NB4 (cell line): Measurements from ENCODE around the gene NEK4.

Source experiments
- DNase-seq: peaks from one replicate; pipeline ENCODE4 v3.0.0; 2010; ENCODE audit warnings: low read depth
- H3K4me3 ChIP-seq: one replicate; pipeline ENCODE4 v1.5.1; 2011; ENCODE audit warnings: mild to moderate bottlenecking, low read depth, low read length, moderate library complexity
- CTCF ChIP-seq: IDR thresholded peaks from one replicate; pipeline ENCODE4 v1.5.1; 2012; ENCODE audit warnings: low read depth, low read length
- MAX ChIP-seq: IDR thresholded peaks from 2 replicates; pipeline ENCODE4 v1.6.1; 2011; ENCODE audit warnings: low read depth, low read length
- MYC ChIP-seq: IDR thresholded peaks from 2 replicates; pipeline ENCODE4 v1.6.1; 2011; ENCODE audit warnings: low read depth, low read length
- POLR2A ChIP-seq: IDR thresholded peaks from 2 replicates; pipeline ENCODE4 v1.6.1; 2011; ENCODE audit warnings: mild to moderate bottlenecking; ENCODE audit not compliant: insufficient read length; ENCODE audit errors: extremely low read depth

Gene NEK4

GRCh38 chr3:52805270-52806039, 34.7 kb upstream of the NEK4 start:
- no peak overlapping the region for H3K4me3 ChIP-seq
- TF ChIP-seq POLR2A: no peak
- no peak for TF ChIP-seq CTCF
- no peak for TF ChIP-seq MAX
- TF ChIP-seq MYC: no peak
- DNase-seq: no peak

GRCh38 chr3:52801839-52802238, 31.1 kb upstream of the NEK4 start:
- DNase-seq: no peak
- no peak overlapping the region for H3K4me3 ChIP-seq
- TF ChIP-seq CTCF (no peak), MYC (no peak), POLR2A (no peak), MAX (no peak)

- DNase-seq: no peak
- no peak for TF ChIP-seq MYC
- peak; percentile 62 for TF ChIP-seq MAX
- TF ChIP-seq CTCF: no peak
- H3K4me3 ChIP-seq: no peak overlapping the region
Observed at GRCh38 chr3:52800079-52800478, 29.3 kb upstream of the NEK4 start.

GRCh38 chr3:52798978-52799476, 28.3 kb upstream of the NEK4 start:
- peak; percentile 34 for DNase-seq
- H3K4me3 ChIP-seq: no peak overlapping the region
- TF ChIP-seq POLR2A (no peak), MAX (no peak), CTCF (peak; percentile 77)

- no peak overlapping the region for H3K4me3 ChIP-seq
- TF ChIP-seq MYC (no peak), MAX (no peak), CTCF (no peak), POLR2A (no peak)
- no peak for DNase-seq
Observed at GRCh38 chr3:52798376-52798977, 27.7 kb upstream of the NEK4 start.
